Adrenal gland (tissue), 12 donors: ENCODE results near the gene TUBB3. TPM values are rescaled to one million over a fixed set of nuclear protein-coding genes. Genes with fewer than 3 reads are reported as not detected.

Experiments used
- DNase-seq, 7 donors: peaks; one replicate each; pipeline ENCODE4 v3.0.0-alpha.2; 2019 to 2020
- H3K27ac ChIP-seq, 5 donors: fragments of 200-600 bp; sonication (generic) in 4 of 5; 1 replicate in 3 of 5; 2 replicates in 2 of 5; pipeline versions ENCODE4 v1.5.1 to v1.8.0; 2016 to 2020; ENCODE audit warnings: mild to moderate bottlenecking in 1 of 5
- H3K27me3 ChIP-seq: fragments of 200-600 bp; 2 replicates; pipeline ENCODE4 v1.8.0; 2021
- H3K36me3 ChIP-seq, 2 donors: fragments of 200-600 bp; replicated peaks in 1 of 2; 1 replicate in 1 of 2; 2 replicates in 1 of 2; pipeline versions ENCODE4 v1.5.1 to v1.8.0; 2018 to 2022
- H3K4me1 ChIP-seq, 2 donors: fragments of 200-600 bp; replicated peaks in 1 of 2; 1 replicate in 1 of 2; 2 replicates in 1 of 2; pipeline versions ENCODE4 v1.5.1 to v1.8.0; 2018 to 2021
- H3K4me3 ChIP-seq, 4 donors: fragments of 200-600 bp; sonication (generic) in 3 of 4; one replicate each; pipeline ENCODE4 v1.5.1; 2016 to 2018
- H3K9me3 ChIP-seq, 3 donors: fragments of 200-600 bp; sonication (generic) in 1 of 3; replicated peaks in 1 of 3; 1 replicate in 2 of 3; 2 replicates in 1 of 3; pipeline versions ENCODE4 v1.5.1 to v1.8.0; 2016 to 2021
- POLR2A ChIP-seq, 2 donors: fragments of 450-650 bp; IDR thresholded peaks; one replicate each; pipeline ENCODE4 v1.6.1; 2017; ENCODE audit warnings: antibody characterized with exemption in 2 of 2, mild to moderate bottlenecking in 2 of 2, moderate library complexity in 1 of 2
- WGBS, 4 donors: extraction: QIAGEN DNeasy Blood & Tissue Kit in 2 of 4; methylation state at CpG; one replicate each; pipeline versions ENCODE4 v1.1.5 to v1.1.7; 2013 to 2017; 5-methylcytosine and 5-hydroxymethylcytosine counted together
- intact Hi-C, 2 donors: fragments of 100-400 bp; cut with DNase I; formaldehyde crosslinking; loops; one replicate each; pipeline versions ENCODE4 v1.14.1 to v1.15.0; 2022 to 2023
- polyA plus RNA-seq, 3 donors: library from polyadenylated mRNA; stranded (reverse); fragments of 200-250 nt in 2 of 3; fragments of 350-450 nt in 1 of 3; fragmentation: Illumina TruSeq in 1 of 3; extraction: RNeasy Lipid Tissue Mini Kit (QIAGEN cat#74804) in 1 of 3; gene quantifications; one replicate each; pipeline ENCODE4 v1.2.3, GENCODE V29; 2013 to 2014
- total RNA-seq, 9 donors: library from RNA; depleted of rRNA in 4 of 9; stranded (reverse); fragments of >200 nt in 4 of 9; fragments of 120-200 nt in 1 of 9; fragmentation: NEBNext Ultra II Directional in 1 of 9; extraction: Animal tissue kit (Norgen Biotek cat#: 25700) in 1 of 9; gene quantifications; one replicate each; pipeline versions ENCODE4 v1.1.0 to v1.2.4, GENCODE V29; 2013 to 2023
- TF ChIP-seq, protein P1 (sequence below), 6 experiments: fragments of 450-650 bp in 4 of 6; fragments of 200-600 bp in 2 of 6; sonication (generic) in 1 of 6; IDR thresholded peaks; 1 replicate in 5 of 6; 2 replicates in 1 of 6; pipeline versions ENCODE4 v1.5.1 to v1.8.0; 2016 to 2021; ENCODE audit warnings: antibody characterized with exemption in 6 of 6, mild to moderate bottlenecking in 2 of 6, moderate library complexity in 1 of 6
- donor health status: healthy with polysubstance abuse.
- donor health status: Bipolar disorder and iron deficiency.
- donor health status: DM: yes; HTN: yes; CAD: no.
- donor health status: DM: no; HTN: no; CAD: no.
- donor health status: DM: no; HTN: no; CAD: no.
- donor health status: DM: yes; HTN: yes; CAD: no.

Gene TUBB3
- total and polyA plus RNA-seq, 12 donors: 6.4 to 63.8 (median 14.5) TPM

GRCh38 chr16:89985219-89985618 is 62.1 kb downstream of the TUBB3 start:
- intact Hi-C loops: no loop called here
- no peak overlapping the region for H3K27ac ChIP-seq
- DNase-seq: no peak
- no peaks in the 10 kb centered on the region for H3K4me1 ChIP-seq
- TF ChIP-seq, protein P1, sequence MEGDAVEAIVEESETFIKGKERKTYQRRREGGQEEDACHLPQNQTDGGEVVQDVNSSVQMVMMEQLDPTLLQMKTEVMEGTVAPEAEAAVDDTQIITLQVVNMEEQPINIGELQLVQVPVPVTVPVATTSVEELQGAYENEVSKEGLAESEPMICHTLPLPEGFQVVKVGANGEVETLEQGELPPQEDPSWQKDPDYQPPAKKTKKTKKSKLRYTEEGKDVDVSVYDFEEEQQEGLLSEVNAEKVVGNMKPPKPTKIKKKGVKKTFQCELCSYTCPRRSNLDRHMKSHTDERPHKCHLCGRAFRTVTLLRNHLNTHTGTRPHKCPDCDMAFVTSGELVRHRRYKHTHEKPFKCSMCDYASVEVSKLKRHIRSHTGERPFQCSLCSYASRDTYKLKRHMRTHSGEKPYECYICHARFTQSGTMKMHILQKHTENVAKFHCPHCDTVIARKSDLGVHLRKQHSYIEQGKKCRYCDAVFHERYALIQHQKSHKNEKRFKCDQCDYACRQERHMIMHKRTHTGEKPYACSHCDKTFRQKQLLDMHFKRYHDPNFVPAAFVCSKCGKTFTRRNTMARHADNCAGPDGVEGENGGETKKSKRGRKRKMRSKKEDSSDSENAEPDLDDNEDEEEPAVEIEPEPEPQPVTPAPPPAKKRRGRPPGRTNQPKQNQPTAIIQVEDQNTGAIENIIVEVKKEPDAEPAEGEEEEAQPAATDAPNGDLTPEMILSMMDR (IDR thresholded peaks at IDR 0.05): no peak
- TF ChIP-seq POLR2A (IDR thresholded peaks at IDR 0.05): no peak
- H3K36me3 ChIP-seq: peaks cover 0 to 77% of the 10 kb centered on the region in 2 donors
- H3K9me3 ChIP-seq: no peaks in the 10 kb centered on the region
- H3K27me3 ChIP-seq: no peaks in the 10 kb centered on the region
- no peak overlapping the region for H3K4me3 ChIP-seq
- WGBS, 4 donors: 92 to 96% (median 94%) methylated on average over 10 of the region's 10 CpGs

Other genes with a start within 250 kb of the TUBB3 start
- 100 to 1,000 TPM in 1 of 9 donors, 10 to 100 TPM in 8; 31.5 to 127 (median 62.1) TPM for gene CDK10, start 236.7 kb upstream of the TUBB3 start, total RNA-seq
- 100 to 1,000 TPM in 2 of 3 donors, 10 to 100 TPM in 1; 29.5 to 289 (median 159) TPM for gene CDK10, start 236.7 kb upstream of the TUBB3 start, polyA plus RNA-seq
- 10 to 100 TPM in 5 of 9 donors, 1 to 10 TPM in 4; 3.0 to 29.4 (median 10.4) TPM for gene SPATA2L, start 221.6 kb upstream of the TUBB3 start, total RNA-seq
- 10 to 100 TPM in 2 of 3 donors, under 1 TPM in 1; 0.20 to 17.5 (median 17.4) TPM for gene SPATA2L, start 221.6 kb upstream of the TUBB3 start, polyA plus RNA-seq
- 10 to 100 TPM in 8 of 9 donors, 1 to 10 TPM in 1; 7.2 to 39.5 (median 23.2) TPM for gene VPS9D1, start 202.4 kb upstream of the TUBB3 start, total RNA-seq
- gene VPS9D1, start 202.4 kb upstream of the TUBB3 start, polyA plus RNA-seq: 100 to 1,000 TPM in 1 of 3 donors, 10 to 100 TPM in 1, 1 to 10 TPM in 1; 3.9 to 102 (median 62.3) TPM
- gene ZNF276, start 201.8 kb upstream of the TUBB3 start, total RNA-seq: 10 to 100 TPM; 11.8 to 35.0 (median 21.8) TPM
- gene ZNF276, start 201.8 kb upstream of the TUBB3 start, polyA plus RNA-seq: 10 to 100 TPM in 2 of 3 donors, 1 to 10 TPM in 1; 9.3 to 84.5 (median 76.0) TPM
- gene FANCA, start 106.7 kb upstream of the TUBB3 start, total RNA-seq: 10 to 100 TPM in 1 of 9 donors, 1 to 10 TPM in 8; 1.6 to 12.1 (median 3.3) TPM
- 1 to 10 TPM; 2.3 to 7.8 (median 4.7) TPM for gene FANCA, start 106.7 kb upstream of the TUBB3 start, polyA plus RNA-seq
- 10 to 100 TPM in 2 of 9 donors, 1 to 10 TPM in 7; 2.8 to 14.4 (median 4.5) TPM for gene SPIRE2, start 94.9 kb upstream of the TUBB3 start, total RNA-seq
- 10 to 100 TPM in 1 of 3 donors, 1 to 10 TPM in 2; 2.8 to 14.2 (median 7.8) TPM for gene SPIRE2, start 94.9 kb upstream of the TUBB3 start, polyA plus RNA-seq
- 100 to 1,000 TPM; 177 to 237 (median 205) TPM for gene TCF25, start 49.8 kb upstream of the TUBB3 start, total RNA-seq
- 100 to 1,000 TPM; 215 to 438 (median 253) TPM for gene TCF25, start 49.8 kb upstream of the TUBB3 start, polyA plus RNA-seq
- 1 to 10 TPM in 8 of 9 donors, under 1 TPM in 1; 0.72 to 8.2 (median 5.8) TPM for gene MC1R, start 4.5 kb upstream of the TUBB3 start, total RNA-seq
- gene MC1R, start 4.5 kb upstream of the TUBB3 start, polyA plus RNA-seq: 10 to 100 TPM in 2 of 3 donors, under 1 TPM in 1; 0.55 to 20.4 (median 10.0) TPM
- 10 to 100 TPM; 32.2 to 95.0 (median 61.9) TPM for gene DEF8, start 25.4 kb downstream of the TUBB3 start, total RNA-seq
- gene DEF8, start 25.4 kb downstream of the TUBB3 start, polyA plus RNA-seq: 10 to 100 TPM; 21.4 to 89.1 (median 89.0) TPM
- 10 to 100 TPM in 1 of 9 donors, 1 to 10 TPM in 8; 1.4 to 24.2 (median 7.7) TPM for gene DBNDD1, start 96.1 kb downstream of the TUBB3 start, total RNA-seq
- gene DBNDD1, start 96.1 kb downstream of the TUBB3 start, polyA plus RNA-seq: 1 to 10 TPM; 3.3 to 6.7 (median 5.5) TPM
- not detected for gene PRDM7, start 154.0 kb downstream of the TUBB3 start, total RNA-seq
- gene PRDM7, start 154.0 kb downstream of the TUBB3 start, polyA plus RNA-seq: not detected